Tibial artery (tissue), 4 donors: ENCODE measurements around the gene KAZN.

Experiments used
- DNase-seq, 2 donors: peaks; one replicate each; pipeline ENCODE4 v3.0.0-alpha.2; 2019
- H3K27ac ChIP-seq, 2 donors: fragments of 200-600 bp; sonication (generic) in 1 of 2; 1 replicate in 1 of 2; 2 replicates in 1 of 2; pipeline ENCODE4 v1.5.1; 2018 to 2019; ENCODE audit warnings: mild to moderate bottlenecking in 1 of 2
- H3K27me3 ChIP-seq, 2 donors: fragments of 200-600 bp; sonication (generic) in 1 of 2; one replicate each; pipeline versions ENCODE4 v1.5.1 to v1.6.0; 2016 to 2019
- H3K36me3 ChIP-seq, 3 donors: fragments of 200-600 bp; sonication (generic) in 2 of 3; one replicate each; pipeline ENCODE4 v1.5.1; 2016 to 2019; ENCODE audit warnings: mild to moderate bottlenecking in 2 of 3
- H3K4me1 ChIP-seq, 4 donors: fragments of 200-600 bp; sonication (generic) in 2 of 4; 1 replicate in 3 of 4; 2 replicates in 1 of 4; pipeline ENCODE4 v1.5.1; 2016 to 2019
- H3K4me3 ChIP-seq, 2 donors: fragments of 200-600 bp; sonication (generic) in 1 of 2; 1 replicate in 1 of 2; 2 replicates in 1 of 2; pipeline ENCODE4 v1.5.1; 2018 to 2019; ENCODE audit warnings: mild to moderate bottlenecking in 2 of 2
- H3K9me3 ChIP-seq, 3 donors: fragments of 200-600 bp; sonication (generic) in 1 of 3; one replicate each; pipeline ENCODE4 v1.5.1; 2016 to 2019
- CTCF ChIP-seq, 2 experiments: fragments of 200-600 bp in 1 of 2; fragments of 450-650 bp in 1 of 2; IDR thresholded peaks; one replicate each; pipeline ENCODE4 v1.5.1; 2017 to 2019; ENCODE audit warnings: antibody characterized with exemption in 2 of 2, mild to moderate bottlenecking in 1 of 2, moderate library complexity in 1 of 2
- intact Hi-C: fragments of 100-400 bp; cut with DNase I; formaldehyde crosslinking; loops from one replicate; pipeline ENCODE4 v1.15.0; 2023; ENCODE audit warnings: low total_unique reads

Gene KAZN

GRCh38 chr1:14909920-14910460 is 311.5 kb downstream of the KAZN start:
- intact Hi-C loops, result loop anchor here (10.0 kb wide), 1 partner anchor 185 kb away; no protein-coding TSS in a partner anchor
- peaks cover 0 to 43% (median 29%) of the 10 kb centered on the region in 4 donors for H3K4me1 ChIP-seq

GRCh38 chr1:14910984-14911721 is 312.7 kb downstream of the KAZN start:
- Histone ChIP-seq H3K4me3 (no peak overlapping the region), H3K9me3 (no peaks in the 10 kb centered on the region), H3K36me3 (no peaks in the 10 kb centered on the region), H3K27ac (peak overlapping the region; percentile 58 to 76), H3K4me1 (peaks cover 0 to 43% (median 29%) of the 10 kb centered on the region in 4 donors), H3K27me3 (no peaks in the 10 kb centered on the region)
- DNase-seq, result peak in 1 of 2 donors; percentile 72
- TF ChIP-seq CTCF (IDR thresholded peaks at IDR 0.05), result no peak
- intact Hi-C loops, result loop anchor here (10.0 kb wide), 1 partner anchor 184 kb away; no protein-coding TSS in a partner anchor

More at GRCh38 chr1:14909920-14910460, 311.5 kb downstream of the KAZN start:
- TF ChIP-seq CTCF (IDR thresholded peaks at IDR 0.05), result no peak
- DNase-seq, result no peak
- Histone ChIP-seq H3K27me3 (no peaks in the 10 kb centered on the region), H3K9me3 (no peaks in the 10 kb centered on the region), H3K27ac (peak overlapping the region; percentile 58 to 76), H3K4me3 (no peak overlapping the region), H3K36me3 (no peaks in the 10 kb centered on the region)

GRCh38 chr1:14912839-14913481 is 314.5 kb downstream of the KAZN start:
- Histone ChIP-seq H3K9me3 (no peaks in the 10 kb centered on the region), H3K4me1 (peaks cover 0 to 43% (median 29%) of the 10 kb centered on the region in 4 donors), H3K27me3 (no peaks in the 10 kb centered on the region), H3K27ac (peak overlapping the region; percentile 45 to 76), H3K4me3 (no peak overlapping the region), H3K36me3 (no peaks in the 10 kb centered on the region)
- no peak for DNase-seq
- intact Hi-C loops, result loop anchor here (10.0 kb wide), 1 partner anchor 182 kb away; no protein-coding TSS in a partner anchor
- no peak for TF ChIP-seq CTCF (IDR thresholded peaks at IDR 0.05)

GRCh38 chr1:14913482-14914177 is 315.1 kb downstream of the KAZN start:
- no peaks in the 10 kb centered on the region for H3K27me3 ChIP-seq
- H3K27ac ChIP-seq, result peak overlapping the region; percentile 45 to 76
- H3K4me1 ChIP-seq, result peaks cover 0 to 43% (median 29%) of the 10 kb centered on the region in 4 donors
- H3K9me3 ChIP-seq, result no peaks in the 10 kb centered on the region
- DNase-seq, result no peak
- H3K4me3 ChIP-seq, result no peak overlapping the region
- no peaks in the 10 kb centered on the region for H3K36me3 ChIP-seq
- intact Hi-C loops, result loop anchor here (10.0 kb wide), 1 partner anchor 181 kb away; no protein-coding TSS in a partner anchor
- TF ChIP-seq CTCF (IDR thresholded peaks at IDR 0.05), result no peak

- no peaks in the 10 kb centered on the region for H3K36me3 ChIP-seq
- TF ChIP-seq CTCF (IDR thresholded peaks at IDR 0.05), result no peak
- H3K4me1 ChIP-seq, result peaks cover 0 to 43% (median 29%) of the 10 kb centered on the region in 4 donors
- no peak overlapping the region for H3K4me3 ChIP-seq
- no peaks in the 10 kb centered on the region for H3K27me3 ChIP-seq
- no peaks in the 10 kb centered on the region for H3K9me3 ChIP-seq
- intact Hi-C loops, result loop anchor here (10.0 kb wide), 1 partner anchor 180 kb away; no protein-coding TSS in a partner anchor
- DNase-seq, result no peak
- no peak overlapping the region for H3K27ac ChIP-seq
Observed at GRCh38 chr1:14914351-14914988, 316.0 kb downstream of the KAZN start.
